ENCODE results near the gene SIRT6. TPM values are rescaled to one million over a fixed set of nuclear protein-coding genes. Genes with fewer than 3 reads are reported as not detected.
A peak's percentile ranks its signal among the peaks of the same experiment; 100 is the strongest.
"Not testable (repeated sequence)": the region's sequence is repeated elsewhere in the genome, so short reads cannot be mapped to it uniquely, and the experiment has no call there.

The SIRT6 gene
- total and polyA plus RNA-seq, 12 donors, result 7.9 to 26.9 (median 12.0) TPM

DNA sequence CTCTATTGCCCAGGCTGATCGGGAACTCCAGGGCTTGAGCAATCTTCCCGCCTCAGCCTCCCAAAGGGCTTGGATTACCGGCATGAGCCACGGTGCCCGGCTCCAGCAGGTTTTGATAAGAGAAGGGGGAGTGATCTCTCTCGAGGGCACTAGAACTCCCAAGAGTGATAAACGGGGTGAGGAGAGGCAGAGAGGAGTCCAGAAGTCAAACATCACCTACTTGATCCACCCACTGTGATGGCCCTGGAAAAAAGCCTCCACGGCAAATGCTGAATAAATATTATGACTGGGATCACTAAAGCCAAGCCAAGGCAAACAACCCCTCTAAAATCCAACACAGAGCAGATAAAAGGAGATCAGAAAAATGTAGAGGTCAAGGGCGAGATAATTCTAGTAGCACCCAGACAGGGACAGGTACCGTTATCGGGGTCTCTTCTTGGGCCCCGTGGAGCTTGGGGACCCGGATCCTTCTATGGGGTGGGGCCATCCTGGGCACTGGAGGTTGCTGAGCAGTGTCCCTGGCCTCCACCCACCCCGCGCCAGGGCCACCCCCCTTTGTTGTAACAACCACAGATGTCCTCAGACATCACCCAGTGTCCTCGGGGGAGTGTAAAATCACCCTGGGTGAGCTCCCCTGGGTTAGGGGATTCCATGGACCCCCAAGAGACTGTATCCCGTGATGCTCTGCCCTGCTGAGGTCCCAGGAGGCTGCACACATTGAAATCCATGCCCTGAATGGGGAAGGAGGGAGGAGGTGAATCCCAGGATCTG lies 32.7 kb downstream of the SIRT6 start:
- Histone ChIP-seq H3K4me1 (peaks cover 0 to 9% (median 0%) of the 10 kb centered on the region in 9 donors), H3K36me3 (no peaks in the 10 kb centered on the region), H3K9me3 (no peaks in the 10 kb centered on the region), H3K27ac (no peak overlapping the region), H3K4me3 (no peak overlapping the region), H3K27me3 (peaks cover 0 to 70% (median 43%) of the 10 kb centered on the region in 7 donors)
- TF ChIP-seq, protein P1, sequence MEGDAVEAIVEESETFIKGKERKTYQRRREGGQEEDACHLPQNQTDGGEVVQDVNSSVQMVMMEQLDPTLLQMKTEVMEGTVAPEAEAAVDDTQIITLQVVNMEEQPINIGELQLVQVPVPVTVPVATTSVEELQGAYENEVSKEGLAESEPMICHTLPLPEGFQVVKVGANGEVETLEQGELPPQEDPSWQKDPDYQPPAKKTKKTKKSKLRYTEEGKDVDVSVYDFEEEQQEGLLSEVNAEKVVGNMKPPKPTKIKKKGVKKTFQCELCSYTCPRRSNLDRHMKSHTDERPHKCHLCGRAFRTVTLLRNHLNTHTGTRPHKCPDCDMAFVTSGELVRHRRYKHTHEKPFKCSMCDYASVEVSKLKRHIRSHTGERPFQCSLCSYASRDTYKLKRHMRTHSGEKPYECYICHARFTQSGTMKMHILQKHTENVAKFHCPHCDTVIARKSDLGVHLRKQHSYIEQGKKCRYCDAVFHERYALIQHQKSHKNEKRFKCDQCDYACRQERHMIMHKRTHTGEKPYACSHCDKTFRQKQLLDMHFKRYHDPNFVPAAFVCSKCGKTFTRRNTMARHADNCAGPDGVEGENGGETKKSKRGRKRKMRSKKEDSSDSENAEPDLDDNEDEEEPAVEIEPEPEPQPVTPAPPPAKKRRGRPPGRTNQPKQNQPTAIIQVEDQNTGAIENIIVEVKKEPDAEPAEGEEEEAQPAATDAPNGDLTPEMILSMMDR (IDR thresholded peaks at IDR 0.05), result no peak
- no peak for DNase-seq
- WGBS, 2 donors, result 44 to 46% methylated on average over 17 of the region's 17 CpGs
- intact Hi-C loops (cut with DNase I), result no loop called here
- no peak for ATAC-seq

DNA sequence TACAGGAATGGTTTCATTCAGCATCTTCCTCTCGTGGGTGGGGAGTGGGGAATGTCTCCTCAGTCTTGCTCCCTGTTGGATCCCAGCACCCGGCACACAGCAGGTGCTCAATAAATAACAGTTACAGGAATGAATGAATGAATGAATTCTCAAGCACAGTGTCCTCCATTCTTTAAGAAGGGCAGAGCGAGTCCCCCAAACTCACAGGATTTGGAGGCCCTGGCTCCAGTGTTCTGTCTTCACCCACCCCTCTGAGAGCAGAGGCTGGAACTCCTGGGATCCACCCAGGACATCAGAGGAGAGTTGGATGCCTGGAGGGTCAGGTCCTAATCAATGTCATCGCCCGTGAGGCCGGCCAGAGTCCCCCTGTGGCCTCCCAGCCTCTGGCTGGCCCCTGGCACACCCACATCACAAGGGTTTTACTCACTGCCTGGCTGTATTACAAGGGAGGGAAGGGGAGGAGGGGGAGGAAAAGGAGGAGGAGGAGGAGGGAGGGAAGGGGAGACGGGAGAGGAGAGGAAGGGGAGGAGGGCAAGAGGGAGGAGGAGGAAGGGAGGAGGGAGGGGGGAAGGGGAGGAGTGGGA lies 37.6 kb downstream of the SIRT6 start:
- no peaks in the 10 kb centered on the region for H3K36me3 ChIP-seq
- H3K4me1 ChIP-seq, result peaks cover 0 to 16% (median 0%) of the 10 kb centered on the region in 9 donors
- ATAC-seq (peak in 1 of 8 donors; percentile 32), DNase-seq (no peak)
- WGBS, 2 donors, result 26 to 33% methylated on average over 7 of the region's 7 CpGs
- TF ChIP-seq, protein P1 (IDR thresholded peaks at IDR 0.05), result no peak
- H3K4me3 ChIP-seq, result no peak overlapping the region
- intact Hi-C loops (cut with DNase I), result no loop called here
- H3K9me3 ChIP-seq, result no peaks in the 10 kb centered on the region
- no peak overlapping the region for H3K27ac ChIP-seq
- H3K27me3 ChIP-seq, result peaks cover 0 to 30% (median 18%) of the 10 kb centered on the region in 7 donors

DNA sequence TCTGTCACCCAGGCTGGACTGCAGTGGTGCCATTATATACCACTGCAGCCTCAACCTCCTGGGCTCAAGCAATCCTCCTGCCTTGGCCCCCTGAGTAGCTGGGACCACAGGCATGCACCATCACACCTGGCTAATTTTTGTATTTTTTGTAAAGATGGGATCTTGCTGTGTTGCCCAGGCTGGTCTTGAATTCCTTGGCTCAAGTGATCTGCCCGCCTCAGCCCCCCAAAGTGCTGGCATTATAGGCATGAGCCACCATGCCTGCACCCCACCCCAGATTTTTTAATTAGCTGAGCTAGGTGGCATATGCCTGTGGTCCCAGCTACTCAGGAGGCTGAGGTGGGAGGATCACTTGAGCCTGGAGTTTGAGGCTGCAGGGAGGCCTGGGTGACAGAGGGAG lies 39.4 kb downstream of the SIRT6 start:
- 72 to 94% methylated on average over 1 of the region's 1 CpG for WGBS, 2 donors
- H3K36me3 ChIP-seq; H3K9me3 ChIP-seq; ATAC-seq; H3K4me3 ChIP-seq; H3K27ac ChIP-seq; DNase-seq; intact Hi-C loops (cut with DNase I): not testable (repeated sequence)
- Histone ChIP-seq H3K4me1 (peaks cover 0 to 17% (median 0%) of the 10 kb centered on the region in 9 donors), H3K27me3 (peaks cover 0 to 15% (median 9%) of the 10 kb centered on the region in 7 donors)

DNA sequence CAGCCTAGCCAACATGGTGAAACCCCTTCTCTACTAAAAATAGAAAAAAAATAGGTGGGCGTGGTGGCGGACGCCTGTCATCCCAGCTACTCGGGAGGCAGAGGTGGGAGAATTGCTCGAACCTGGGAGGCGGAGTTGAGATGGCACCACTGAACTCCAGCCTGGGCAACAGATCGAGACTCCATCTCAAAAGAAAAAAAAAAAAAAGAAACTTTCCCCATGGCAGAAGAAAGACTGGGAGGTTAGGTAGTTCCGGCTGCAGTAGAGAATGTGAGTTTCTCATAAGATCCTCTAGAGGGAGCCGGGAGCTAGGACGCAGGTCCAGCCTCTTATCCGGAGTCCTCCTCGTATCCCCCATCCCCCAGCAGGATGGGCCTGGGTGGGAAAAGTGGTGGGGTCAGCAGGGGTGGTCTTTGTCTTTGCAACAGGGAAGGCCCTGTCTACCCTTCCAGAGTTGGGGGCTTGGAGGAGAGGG lies 42.1 kb downstream of the SIRT6 start:
- Histone ChIP-seq H3K9me3 (no peaks in the 10 kb centered on the region), H3K4me1 (peaks cover 0 to 8% (median 0%) of the 10 kb centered on the region in 9 donors), H3K27ac (no peak overlapping the region), H3K36me3 (no peaks in the 10 kb centered on the region), H3K4me3 (no peak overlapping the region), H3K27me3 (no peaks in the 10 kb centered on the region)
- TF ChIP-seq, protein P1 (IDR thresholded peaks at IDR 0.05), result peak in 8 of 9 donors; percentile 48 to 62 (median 54)
- 22 to 25% methylated on average over 12 of the region's 12 CpGs for WGBS, 2 donors
- DNase-seq, result no peak
- ATAC-seq, result peak in 7 of 8 donors; percentile 70 to 86 (median 80)
- intact Hi-C loops (cut with DNase I), result no loop called here
